SW480 (cell line): ENCODE results near the gene UEVLD.
"Not testable (repeated sequence)": the region's sequence is repeated elsewhere in the genome, so short reads cannot be mapped to it uniquely, and the experiment has no call there.

Source experiments
- DNase-seq: peaks from one replicate; pipeline ENCODE4 v3.0.0-alpha.2; 2016; ENCODE audit warnings: low spot score

UEVLD gene

DNA sequence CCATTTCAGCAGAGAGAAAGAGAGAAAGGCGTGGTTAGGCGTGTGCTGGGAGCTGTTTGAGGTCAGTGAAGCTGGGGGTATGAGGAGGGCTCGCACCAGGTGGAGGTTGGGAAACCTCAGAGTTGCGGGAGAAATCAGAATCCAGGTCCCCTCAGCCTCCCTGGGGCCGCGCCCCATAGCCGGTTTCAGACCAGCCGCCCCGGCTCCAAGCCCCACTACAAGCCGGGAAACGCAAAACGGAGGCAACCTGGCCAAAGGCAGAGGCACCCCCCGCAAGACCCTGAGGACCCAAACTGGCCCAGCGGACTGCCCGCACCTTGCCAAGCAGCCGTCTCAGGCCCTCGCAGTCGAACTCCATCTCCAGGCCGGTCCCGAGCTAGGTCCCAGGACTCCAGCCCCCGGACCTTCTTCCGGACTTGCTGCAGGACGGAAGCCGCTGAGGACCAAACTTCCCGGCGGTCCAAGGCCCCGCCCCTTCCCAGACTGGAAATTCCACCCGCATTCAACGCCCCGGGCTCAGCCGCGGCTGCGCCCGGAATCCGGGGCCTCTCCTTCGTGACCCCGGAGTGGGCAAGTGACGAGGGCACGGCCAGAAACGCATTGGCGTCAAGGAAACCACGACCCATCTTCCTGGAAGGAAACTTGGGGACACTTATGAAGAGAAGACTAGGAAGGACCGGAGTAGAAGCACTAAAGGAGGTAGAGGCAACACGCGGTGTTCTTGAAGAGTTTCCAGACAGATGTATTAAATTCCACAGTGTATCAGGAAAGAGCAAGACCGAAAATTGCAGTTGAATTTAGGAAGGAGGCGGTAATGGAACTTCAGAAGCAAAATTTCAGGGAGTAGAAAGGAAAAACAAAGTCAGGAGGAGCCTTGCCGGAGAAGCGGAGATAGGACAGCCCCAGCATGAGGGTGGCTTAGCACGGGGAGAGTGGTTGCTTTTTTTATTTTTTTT lies at the start of gene UEVLD:
Gene UEVLD, minus strand, starts transcription at position 438 of the 956 bp plus-strand sequence. Its CDS starts 80 bp downstream, at position 358.
- DNase-seq = peak; percentile 86

DNA sequence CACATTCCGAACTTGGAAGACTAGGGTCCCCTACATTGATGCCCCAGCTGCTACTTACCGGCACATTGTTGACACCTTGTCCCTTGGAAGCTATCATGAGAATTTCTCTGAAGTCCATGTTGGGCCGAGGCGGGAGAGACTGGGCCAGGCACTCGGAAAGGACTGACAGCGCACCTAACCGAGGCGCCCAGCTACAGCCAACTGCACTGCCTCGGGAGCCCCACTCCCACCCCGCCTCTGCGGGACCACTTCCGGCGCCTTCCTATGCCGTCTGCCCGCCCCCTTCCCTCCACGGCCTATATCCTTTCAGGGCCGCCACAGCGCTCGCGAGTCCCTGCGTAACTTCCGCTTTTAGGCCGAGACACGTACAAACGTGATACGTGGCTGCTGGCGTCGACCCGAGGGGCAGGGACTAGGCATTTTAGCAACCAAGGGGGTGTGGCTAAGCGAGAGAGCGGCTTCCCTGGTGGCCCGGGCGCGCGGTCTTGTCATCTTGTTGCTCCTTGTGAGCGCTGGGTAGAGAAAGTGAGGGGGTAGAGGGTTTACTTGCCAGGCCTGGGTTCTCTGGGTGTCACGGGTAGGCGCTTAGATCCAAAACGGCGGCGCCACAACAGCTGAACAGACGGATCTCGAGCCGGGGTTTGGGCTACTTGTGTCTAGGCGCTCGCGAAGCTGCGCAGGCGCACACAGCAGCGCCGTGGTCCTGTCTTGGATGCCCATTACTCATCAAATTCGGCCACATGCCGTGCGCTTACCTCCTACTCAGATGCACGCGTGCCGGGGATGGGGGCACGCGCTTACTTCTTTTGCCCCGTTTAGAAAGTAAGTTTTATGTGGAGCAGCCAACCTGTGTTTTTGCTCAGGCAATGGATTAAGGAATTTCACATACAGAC lies 45.9 kb upstream of the UEVLD start, which contains the start of gene SPTY2D1:
Gene SPTY2D1, minus strand, starts transcription at position 203 of the 893 bp plus-strand sequence. Its CDS starts 85 bp downstream, at position 118.
- DNase-seq = peak; percentile 99

DNA sequence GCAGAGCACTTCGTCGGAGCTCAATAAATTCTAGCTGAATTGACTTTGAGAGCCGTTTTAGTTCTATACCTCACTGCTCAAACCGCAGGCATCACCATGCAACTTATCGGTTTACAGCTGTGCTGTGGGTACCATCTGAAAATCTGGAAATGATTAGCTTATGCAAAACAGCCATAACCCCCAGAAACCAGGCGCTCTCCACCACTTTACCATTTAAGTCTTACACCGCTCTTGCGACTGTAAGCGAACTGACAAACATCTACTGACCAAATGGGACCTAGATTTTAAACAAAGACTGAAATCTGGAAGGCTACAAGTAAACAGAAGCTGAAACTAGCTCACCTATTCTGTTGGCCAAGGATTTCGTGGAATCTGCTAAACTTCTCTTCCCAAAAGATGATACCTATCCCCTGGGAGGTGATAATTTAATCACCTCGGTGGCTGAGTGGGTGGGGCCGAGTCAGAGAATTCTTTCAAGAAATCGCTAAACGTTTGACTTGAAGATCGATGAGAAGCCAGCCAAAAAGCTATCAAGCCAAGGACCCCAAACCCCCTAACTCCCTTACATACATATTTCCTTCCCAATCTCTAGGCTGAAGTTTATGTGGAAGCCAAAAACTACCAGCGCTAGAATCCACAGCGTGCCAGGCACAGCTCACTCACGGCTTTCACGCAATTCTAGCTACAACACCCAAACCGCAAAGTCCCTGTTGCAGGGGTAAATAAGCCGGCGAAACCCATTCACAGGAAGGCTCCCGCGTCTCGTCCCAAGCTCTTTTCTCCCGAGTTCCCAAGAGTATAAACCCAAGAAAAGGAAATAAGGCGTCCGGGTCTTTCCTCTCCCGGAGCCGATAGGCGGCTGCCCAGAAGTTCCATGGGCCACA lies 45.0 kb upstream of the UEVLD start:
- peak; percentile 21 for DNase-seq

DNA sequence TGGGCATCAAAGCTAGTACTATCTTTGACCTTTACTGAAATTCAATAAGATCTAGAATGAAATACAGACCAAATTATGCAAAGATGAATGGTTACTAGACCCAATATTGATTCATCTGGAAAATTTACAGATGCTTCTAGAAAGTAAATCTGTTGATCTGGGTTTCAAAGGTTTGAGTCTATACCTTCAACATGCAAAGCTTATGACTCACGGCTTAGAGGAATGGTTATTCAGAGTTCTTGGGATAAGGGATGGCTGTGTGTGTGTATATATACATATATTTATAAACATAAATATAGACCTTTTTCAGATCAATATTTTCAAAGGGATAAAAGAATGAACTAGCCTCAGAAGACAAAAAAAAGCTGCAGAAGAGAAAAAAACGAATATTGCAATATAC lies 44.3 kb upstream of the UEVLD start:
- DNase-seq = no peak

GRCh38 chr11:18624161-18624560 lies 35.6 kb upstream of the UEVLD start:
- DNase-seq = no peak

DNA sequence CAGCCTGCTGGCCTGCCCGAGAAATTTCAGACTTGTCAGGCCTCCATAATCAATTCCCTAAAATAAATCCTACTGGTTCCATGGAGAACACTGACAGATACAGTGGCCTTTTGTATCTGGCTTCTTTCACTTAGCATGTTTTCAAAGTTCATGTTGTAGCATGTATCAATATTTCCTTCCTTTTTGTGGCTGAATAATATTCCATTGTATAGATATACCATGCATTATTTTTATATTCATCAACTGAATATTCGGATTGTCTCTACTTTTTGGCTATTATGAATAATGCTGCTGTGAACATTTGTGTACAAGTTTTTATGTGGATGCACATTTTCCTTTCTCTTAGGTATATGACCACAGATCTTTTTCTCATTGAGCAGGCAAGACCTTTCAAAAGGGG lies 35.2 kb upstream of the UEVLD start:
- no peak for DNase-seq

- no peak for DNase-seq
Measured at GRCh38 chr11:18618342-18619025, 29.9 kb upstream of the UEVLD start.

DNA sequence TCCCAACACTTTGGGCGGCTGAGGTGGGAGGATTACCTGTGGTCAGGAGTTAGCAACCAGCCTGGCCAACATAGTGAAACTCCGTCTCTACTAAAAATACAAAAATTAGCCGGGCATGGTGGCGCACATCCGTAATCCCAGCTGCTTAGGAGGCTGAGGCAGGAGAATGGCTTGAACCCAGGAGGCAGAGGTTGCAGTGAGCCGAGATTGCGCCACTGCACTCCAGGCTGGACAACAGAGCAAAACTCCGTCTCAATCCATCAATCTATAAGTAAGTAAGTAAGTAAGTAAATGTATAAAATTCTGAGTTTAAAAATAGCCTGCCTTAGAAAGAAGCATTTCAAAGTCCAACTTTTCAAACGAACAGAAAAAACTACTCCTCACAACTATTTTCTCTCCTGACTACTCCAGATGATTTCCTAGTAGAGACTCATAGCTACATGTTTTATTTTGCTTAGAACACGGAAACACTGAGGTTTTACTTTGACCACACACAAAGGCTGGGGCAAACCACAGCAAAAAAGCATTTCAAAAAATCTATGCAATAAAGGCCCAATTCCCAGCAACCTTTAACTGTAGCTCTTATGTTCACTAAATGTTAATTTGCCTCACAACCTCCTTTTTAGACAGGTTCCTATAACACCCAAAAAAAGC lies 29.3 kb upstream of the UEVLD start:
- no peak for DNase-seq

DNA sequence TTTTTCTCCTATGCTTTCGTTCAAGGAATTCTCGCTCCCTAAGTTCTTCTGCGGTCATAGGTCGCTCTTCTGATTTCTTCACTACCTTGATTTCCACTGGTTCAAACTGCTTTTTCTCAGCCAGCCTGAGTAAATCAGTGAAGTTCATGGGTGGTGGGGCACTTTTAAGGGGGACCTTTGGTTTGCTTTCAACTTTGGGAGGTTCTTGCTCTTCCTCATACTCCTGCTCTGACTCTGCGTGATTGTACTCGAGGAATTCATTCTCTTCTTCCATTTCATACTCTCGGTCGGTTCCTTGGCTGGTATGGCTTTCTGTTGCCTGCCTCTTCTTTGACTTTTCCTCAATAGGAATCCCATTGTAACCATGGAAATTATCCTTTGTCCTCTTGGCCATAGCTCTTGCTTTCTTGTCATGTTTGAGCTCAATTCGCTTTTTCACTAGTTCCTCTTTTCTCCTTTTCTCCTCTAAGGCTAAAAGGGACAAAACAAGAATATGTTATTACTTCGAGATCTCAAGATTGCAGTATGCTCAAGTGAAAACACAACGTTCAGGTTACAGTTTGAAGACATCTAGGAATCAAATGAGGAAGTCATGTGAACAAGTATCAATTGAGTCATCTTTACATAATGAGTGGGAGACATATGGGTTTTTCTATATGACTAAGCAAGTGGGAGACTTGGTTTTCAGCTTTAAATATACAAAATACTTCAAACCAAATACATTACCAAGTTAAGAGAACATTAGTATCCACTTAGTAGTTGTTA lies 27.3 kb upstream of the UEVLD start:
- DNase-seq = no peak

GRCh38 chr11:18614667-18615066 lies 26.1 kb upstream of the UEVLD start:
- DNase-seq = no peak

DNA sequence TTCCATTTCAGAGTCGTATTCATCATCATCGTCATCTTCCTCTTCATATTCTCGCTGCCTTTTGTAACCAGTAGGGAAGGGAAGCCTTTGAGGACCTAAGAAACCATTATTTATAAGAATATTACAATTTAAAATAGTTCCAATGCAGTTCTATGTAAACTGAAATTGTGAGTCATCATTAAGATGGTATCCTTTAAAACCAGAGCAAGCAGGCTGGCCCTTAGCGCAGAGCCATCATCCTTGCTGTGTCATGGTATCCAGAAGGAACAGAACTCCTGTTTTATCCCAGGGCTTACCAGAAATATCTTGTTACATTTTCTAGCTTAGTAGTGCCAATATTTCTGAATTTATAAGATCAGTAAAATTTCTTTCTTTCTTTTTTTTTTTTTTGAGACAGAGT lies 23.9 kb upstream of the UEVLD start:
- no peak for DNase-seq

DNA sequence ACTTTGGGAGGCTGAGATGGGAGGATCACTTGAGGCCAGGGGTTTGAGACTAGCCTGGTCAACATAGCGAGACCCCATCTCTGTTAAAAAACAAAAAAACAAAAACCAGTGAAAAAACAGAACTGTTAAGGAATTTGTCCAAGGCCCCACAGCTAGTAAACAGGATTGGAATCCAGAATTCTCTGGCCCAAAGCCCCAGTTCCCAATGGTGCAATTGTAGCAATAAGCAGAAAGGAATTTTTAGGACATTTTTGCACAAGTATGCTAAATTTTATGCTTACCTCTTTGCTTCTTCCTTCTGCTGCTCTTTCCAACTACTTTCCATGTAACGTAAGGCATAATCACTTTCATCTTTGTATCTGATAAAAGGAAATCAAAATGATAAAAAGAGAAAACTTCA lies 22.7 kb upstream of the UEVLD start:
- no peak for DNase-seq

DNA sequence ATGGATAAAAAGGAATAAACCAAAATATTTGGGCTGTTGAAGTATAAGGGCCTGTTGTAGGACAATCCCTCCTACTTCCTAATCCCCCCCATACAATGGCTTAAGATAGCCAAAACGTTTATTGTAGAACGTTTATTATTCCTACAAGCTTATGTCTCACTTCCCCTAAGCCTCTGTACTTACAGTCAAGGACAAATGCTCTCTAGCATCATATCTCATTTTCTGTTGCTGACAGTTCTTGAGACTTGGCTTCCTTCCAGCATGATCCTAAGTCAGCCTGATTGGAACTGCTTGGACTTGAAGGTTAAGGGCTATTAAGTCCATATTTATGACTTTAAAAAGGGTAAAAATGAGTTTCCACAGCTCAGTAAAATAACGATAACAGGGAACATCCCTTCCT lies 19.8 kb upstream of the UEVLD start:
- DNase-seq = no peak

DNA sequence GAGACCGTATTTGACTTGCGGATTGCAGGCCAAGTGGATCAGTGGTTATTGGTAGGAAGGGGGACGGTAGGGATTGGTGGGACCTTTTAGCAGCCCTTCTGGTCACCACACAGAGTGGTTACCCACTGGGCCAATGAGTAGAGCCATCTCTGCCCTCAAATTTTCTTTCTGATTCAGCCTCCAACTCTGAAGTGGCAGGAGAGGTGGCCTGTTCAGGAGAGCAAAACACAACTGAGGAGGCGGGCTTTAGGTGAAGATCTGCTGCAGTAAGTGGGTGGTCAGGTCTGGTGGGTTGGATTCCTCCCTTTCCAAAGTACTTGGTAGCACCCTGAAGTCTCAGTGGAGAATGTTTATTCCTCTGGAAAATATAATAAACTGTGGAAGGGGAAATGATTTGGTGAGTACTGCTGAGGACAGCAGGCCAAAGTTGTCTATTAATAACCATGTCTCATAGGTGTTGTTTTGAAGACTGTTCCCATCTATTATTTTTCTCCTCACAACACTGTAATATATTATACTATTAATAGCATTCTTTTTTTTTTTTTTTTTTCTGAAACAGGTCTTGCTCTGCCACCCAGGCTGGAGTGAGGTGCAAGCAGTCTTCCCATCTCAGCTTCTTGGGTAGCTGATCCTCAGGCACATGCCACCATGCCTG lies 12.5 kb upstream of the UEVLD start:
- DNase-seq = no peak

- no peak for DNase-seq
Measured at GRCh38 chr11:18599739-18600230, 11.3 kb upstream of the UEVLD start, which contains the start of gene MISFA. TSS of gene MISFA (plus strand) at chr11:18599789. CDS start at chr11:18599929, 140 bp downstream.

- DNase-seq = no peak
Measured at GRCh38 chr11:18594999-18595749, 6.6 kb upstream of the UEVLD start.

- DNase-seq = not testable (repeated sequence)
Measured at GRCh38 chr11:18594088-18594487, 5.6 kb upstream of the UEVLD start.

GRCh38 chr11:18590571-18590970 lies 2.0 kb upstream of the UEVLD start:
- DNase-seq = no peak
